ENCODE data around the gene EVC2.

DNA sequence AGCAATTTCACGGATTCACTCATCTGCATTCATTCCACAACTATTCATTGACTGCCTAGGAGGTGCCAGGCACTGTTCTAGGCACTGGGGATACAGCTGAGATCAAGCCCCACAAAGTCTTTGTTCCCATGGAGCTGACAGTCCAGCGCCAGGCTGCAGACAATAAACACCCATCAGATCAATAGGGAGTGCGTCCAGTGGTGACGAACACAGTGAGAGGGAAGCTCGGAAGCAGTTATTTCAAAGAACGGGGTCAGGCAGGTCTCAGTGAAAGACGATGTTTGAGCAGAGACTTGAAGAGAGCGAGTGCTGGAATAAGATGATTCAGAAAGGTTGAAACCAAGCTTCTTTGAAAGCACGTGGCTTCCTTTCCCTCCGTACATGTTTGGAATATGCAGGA, 167.2 kb downstream of the EVC2 start:
- TF ChIP-seq, protein P1, sequence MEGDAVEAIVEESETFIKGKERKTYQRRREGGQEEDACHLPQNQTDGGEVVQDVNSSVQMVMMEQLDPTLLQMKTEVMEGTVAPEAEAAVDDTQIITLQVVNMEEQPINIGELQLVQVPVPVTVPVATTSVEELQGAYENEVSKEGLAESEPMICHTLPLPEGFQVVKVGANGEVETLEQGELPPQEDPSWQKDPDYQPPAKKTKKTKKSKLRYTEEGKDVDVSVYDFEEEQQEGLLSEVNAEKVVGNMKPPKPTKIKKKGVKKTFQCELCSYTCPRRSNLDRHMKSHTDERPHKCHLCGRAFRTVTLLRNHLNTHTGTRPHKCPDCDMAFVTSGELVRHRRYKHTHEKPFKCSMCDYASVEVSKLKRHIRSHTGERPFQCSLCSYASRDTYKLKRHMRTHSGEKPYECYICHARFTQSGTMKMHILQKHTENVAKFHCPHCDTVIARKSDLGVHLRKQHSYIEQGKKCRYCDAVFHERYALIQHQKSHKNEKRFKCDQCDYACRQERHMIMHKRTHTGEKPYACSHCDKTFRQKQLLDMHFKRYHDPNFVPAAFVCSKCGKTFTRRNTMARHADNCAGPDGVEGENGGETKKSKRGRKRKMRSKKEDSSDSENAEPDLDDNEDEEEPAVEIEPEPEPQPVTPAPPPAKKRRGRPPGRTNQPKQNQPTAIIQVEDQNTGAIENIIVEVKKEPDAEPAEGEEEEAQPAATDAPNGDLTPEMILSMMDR (IDR thresholded peaks at IDR 0.05): no peak
- no peak for TF ChIP-seq POLR2A (IDR thresholded peaks at IDR 0.05)
